ENCODE results near the gene CDKN2D.
A peak's percentile ranks its signal among the peaks of the same experiment; 100 is the strongest.
"Not testable (repeated sequence)": the region's sequence is repeated elsewhere in the genome, so short reads cannot be mapped to it uniquely, and the experiment has no call there.

Gene CDKN2D

DNA sequence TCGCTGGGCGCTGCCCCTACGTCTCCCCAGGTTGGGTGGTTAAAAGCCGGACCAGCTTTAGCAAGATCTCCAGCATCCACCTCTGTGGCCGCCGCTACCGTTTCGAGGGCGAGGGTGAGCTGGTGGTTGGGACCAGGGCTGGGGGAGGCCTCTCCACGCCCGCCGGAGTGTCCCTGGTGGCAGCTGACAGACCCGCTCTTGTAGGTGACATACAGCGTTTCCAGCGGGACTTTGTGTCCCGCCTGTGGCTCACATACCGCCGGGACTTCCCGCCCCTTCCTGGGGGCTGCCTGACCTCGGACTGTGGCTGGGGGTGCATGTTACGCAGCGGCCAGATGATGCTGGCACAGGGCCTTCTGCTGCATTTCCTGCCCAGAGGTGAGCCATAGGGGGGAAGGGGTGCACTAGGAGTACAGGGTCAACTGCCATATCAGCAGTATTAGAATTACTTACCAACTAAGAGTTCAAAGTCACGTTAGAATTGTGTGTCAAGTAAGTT is 24.0 kb downstream of the CDKN2D start:
- peak overlapping the region; percentile 88 for H3K4me3 ChIP-seq (ENCODE audit: low read depth, low read length)
- TF ChIP-seq, protein P1, sequence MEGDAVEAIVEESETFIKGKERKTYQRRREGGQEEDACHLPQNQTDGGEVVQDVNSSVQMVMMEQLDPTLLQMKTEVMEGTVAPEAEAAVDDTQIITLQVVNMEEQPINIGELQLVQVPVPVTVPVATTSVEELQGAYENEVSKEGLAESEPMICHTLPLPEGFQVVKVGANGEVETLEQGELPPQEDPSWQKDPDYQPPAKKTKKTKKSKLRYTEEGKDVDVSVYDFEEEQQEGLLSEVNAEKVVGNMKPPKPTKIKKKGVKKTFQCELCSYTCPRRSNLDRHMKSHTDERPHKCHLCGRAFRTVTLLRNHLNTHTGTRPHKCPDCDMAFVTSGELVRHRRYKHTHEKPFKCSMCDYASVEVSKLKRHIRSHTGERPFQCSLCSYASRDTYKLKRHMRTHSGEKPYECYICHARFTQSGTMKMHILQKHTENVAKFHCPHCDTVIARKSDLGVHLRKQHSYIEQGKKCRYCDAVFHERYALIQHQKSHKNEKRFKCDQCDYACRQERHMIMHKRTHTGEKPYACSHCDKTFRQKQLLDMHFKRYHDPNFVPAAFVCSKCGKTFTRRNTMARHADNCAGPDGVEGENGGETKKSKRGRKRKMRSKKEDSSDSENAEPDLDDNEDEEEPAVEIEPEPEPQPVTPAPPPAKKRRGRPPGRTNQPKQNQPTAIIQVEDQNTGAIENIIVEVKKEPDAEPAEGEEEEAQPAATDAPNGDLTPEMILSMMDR (IDR thresholded peaks at IDR 0.05; ENCODE audit: low read depth, low read length, missing control alignments), result no peak
- in situ Hi-C loops (cut with HindIII; ENCODE audit: low sequenced_read_pairs), result no loop called here
- DNase-seq (ENCODE audit: low read depth), result no peak

DNA sequence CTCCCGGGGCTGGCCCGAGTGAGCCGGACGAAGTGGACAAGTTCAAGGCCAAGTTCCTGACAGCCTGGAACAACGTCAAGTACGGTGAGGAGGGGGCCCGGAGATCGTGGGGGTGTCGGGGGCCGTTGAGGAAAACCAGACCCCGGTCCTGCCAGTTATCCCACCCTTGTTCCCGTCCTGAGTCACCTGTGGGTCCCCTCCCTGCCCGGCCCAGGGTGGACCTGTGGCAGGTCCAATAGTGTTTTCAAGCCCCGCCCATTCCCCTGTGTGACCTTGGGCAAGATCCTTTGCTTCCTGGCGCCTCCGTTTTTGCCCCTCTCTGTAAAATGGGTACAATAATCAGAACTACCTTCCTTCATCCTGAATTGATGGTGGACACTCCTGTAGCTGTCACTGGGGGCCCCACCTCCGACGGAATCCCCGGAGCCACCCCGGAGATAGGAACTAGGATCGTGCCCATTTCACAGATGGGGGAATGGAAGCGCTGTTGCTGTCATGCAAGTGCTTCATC is 24.5 kb downstream of the CDKN2D start:
- TF ChIP-seq, protein P1 (IDR thresholded peaks at IDR 0.05; ENCODE audit: low read depth, low read length, missing control alignments), result no peak
- DNase-seq (ENCODE audit: low read depth), result no peak
- in situ Hi-C loops (cut with HindIII; ENCODE audit: low sequenced_read_pairs), result no loop called here

DNA sequence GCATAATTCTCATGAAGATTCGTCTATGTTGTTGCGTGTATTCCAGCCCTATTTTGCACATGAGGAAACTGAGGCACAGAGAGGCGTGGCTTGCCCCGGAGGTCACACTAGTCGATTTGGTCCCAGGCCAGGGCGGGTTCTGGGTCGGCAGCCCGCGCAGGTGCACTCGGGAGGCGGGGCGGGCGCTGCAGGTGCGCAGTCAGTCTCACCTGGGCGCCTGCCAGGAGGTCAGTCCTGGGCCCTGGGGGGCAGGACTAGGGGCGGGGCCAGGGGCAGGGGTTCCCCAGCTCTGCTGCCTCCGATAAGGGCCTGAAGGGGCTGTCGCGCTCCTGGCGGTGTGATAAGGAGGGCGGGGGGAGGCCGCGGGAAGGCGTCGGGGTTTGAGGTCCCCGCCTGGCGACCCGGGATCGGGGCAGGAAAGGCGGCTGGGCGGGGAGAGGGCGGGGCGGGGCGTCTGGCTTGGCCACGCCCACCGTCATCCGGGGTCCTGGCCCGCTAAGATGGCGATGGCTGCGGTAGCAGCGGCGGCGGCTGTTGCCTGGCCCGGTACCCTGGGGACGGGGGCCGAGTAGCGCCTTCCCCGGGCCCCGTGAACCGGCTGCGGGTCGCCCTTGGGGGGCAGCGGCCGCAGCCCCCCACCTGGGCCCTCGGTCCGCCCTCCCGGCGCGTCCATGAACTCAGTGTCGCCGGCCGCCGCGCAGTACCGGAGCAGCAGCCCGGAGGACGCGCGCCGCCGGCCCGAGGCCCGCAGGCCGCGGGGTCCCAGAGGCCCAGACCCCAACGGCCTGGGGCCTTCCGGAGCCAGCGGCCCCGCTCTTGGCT is 25.1 kb downstream of the CDKN2D start, which contains the start of gene ATG4D:
TSS of gene ATG4D (plus strand) at position 485 of the 822 bp plus-strand sequence. CDS start at position 672, 187 bp downstream.
- H3K4me3 ChIP-seq (ENCODE audit: low read depth, low read length), result peak within 1 kb of the TSS; percentile 88
- DNase-seq (ENCODE audit: low read depth), result no peak
- TF ChIP-seq, protein P1 (IDR thresholded peaks at IDR 0.05; ENCODE audit: low read depth, low read length, missing control alignments), result no peak
- in situ Hi-C loops (cut with HindIII; ENCODE audit: low sequenced_read_pairs), result no loop called here

More for the DNA sequence above, 24.5 kb downstream of the CDKN2D start:
- peak overlapping the region; percentile 88 for H3K4me3 ChIP-seq (ENCODE audit: low read depth, low read length)

DNA sequence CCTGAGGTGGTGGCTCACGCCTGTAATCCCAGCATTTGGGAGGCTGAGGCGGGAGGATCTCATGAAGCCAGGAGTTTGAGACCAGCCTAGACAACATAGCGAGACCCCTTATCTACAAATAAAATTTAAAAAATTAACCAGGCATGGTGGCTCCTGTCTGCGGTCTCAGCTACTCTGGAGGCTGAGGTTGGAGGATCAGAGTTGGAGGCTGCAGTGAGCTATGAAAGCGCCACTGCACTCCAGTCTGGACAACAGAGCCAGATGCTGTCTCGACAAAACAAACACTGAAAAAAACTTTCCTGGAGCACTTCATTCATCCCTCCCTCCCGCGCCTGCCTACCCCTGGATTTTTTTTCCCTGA is 25.7 kb downstream of the CDKN2D start:
- no peak for DNase-seq (ENCODE audit: low read depth)
- H3K4me3 ChIP-seq (ENCODE audit: low read depth, low read length), result peak overlapping the region; percentile 88
- TF ChIP-seq, protein P1 (IDR thresholded peaks at IDR 0.05; ENCODE audit: low read depth, low read length, missing control alignments), result no peak
- in situ Hi-C loops (cut with HindIII; ENCODE audit: low sequenced_read_pairs), result no loop called here

DNA sequence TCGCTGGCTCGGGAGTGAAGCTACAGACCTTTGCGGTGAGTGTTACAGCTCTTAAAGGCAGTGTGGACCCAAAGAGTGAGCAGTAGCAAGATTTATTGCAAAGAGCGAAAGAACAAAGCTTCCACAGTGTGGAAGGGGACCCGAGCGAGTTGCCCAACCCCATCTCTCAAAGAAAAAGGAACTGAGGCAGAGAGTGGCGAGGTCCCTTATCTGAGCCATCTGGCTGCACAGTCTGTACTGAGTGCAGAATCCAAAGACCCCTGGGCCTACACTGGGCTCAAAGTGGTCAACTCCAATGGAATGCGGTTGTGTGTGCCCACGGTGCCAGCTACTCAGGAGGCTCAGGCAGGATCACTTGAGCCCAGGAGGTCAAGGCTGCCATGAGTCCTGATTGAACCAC is 29.8 kb downstream of the CDKN2D start:
- DNase-seq (ENCODE audit: low read depth); H3K4me3 ChIP-seq (ENCODE audit: low read depth, low read length); in situ Hi-C loops (cut with HindIII; ENCODE audit: low sequenced_read_pairs): not testable (repeated sequence)

DNA sequence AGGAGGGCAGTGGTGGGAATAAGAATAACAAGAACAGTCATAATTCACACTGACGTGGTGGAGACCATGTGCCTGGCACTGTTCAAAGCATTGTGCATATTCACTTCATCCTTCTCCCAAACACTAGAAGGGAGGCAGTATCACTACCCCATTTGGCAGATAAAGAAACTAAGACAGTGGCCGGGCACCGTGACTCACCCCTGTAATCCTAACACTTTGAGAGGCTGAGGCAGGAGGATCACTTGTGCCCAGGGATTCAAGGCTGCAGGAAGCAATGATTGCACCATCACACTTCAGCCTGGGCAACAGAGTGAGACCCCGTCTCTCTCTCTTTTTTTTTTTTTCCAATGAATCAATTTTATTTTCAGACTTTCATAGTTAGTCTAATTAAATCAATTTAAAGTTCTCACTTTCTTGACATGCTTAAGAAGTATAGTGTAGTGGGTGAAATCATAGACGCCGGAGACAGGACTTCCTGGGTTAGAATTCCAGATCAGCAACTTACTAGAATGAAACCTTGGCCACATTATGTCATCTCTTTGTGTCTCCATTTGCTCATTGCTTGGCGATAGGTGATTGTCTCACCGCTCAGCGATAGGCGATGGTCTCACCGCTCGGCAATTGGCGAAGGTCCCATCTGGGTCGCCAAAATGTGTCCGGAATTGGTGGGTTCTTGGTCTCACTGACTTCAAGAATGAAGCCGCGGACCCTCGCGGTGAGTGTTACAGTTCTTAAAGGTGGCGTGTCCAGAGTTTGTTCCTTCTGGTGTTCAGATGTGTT is 30.4 kb downstream of the CDKN2D start:
- no peak overlapping the region for H3K4me3 ChIP-seq (ENCODE audit: low read depth, low read length)
- TF ChIP-seq, protein P1 (IDR thresholded peaks at IDR 0.05; ENCODE audit: low read depth, low read length, missing control alignments), result no peak
- in situ Hi-C loops (cut with HindIII; ENCODE audit: low sequenced_read_pairs), result no loop called here
- no peak for DNase-seq (ENCODE audit: low read depth)

All from astrocyte of the cerebellum (primary cell).